GM19467 (cell line): Measurements from ENCODE around the gene DUS1L.
A peak's percentile ranks its signal among the peaks of the same experiment; 100 is the strongest.
"Not testable (repeated sequence)": the region's sequence is repeated elsewhere in the genome, so short reads cannot be mapped to it uniquely, and the experiment has no call there.

Experiments used
- ATAC-seq: cut with Tn5 transposase; IDR thresholded peaks from one replicate; pipeline ENCODE4 v1.9.1; 2021; ENCODE audit warnings: mild to moderate bottlenecking, moderate library complexity; ENCODE audit not compliant: unreplicated experiment

Gene DUS1L

GRCh38 chr17:82046903-82047302 lies 18.7 kb downstream of the DUS1L start:
- ATAC-seq: no peak

DNA sequence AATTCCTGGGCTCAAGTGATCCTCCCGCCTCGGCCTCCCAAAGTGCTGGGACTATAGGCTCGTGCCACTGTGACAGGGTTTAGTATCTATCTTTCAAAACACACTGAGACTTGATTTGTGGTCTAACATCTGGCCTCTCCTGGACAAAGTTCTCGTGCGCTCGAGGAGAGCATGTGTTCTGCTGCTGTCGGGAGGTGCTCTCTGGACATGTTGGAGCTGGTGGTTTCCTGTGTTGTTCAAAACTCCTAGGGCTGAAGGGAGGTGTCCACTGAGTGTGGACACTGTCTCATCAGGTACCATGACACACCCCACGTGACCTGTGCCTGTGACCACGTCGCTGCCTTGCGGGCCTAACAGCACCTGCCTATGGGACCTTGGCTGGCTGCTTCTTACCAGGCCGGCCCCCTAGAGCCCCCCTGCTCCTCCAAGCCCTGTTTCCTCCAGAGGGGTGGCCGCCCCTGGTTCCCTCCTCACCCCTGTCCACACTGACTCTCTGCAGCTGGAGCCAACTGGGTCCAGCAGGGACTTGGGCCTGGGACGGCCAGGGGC lies 19.6 kb downstream of the DUS1L start:
- ATAC-seq: no peak

- ATAC-seq: no peak
These were observed 22.1 kb downstream of the DUS1L start for GRCh38 chr17:82043507-82043906.

DNA sequence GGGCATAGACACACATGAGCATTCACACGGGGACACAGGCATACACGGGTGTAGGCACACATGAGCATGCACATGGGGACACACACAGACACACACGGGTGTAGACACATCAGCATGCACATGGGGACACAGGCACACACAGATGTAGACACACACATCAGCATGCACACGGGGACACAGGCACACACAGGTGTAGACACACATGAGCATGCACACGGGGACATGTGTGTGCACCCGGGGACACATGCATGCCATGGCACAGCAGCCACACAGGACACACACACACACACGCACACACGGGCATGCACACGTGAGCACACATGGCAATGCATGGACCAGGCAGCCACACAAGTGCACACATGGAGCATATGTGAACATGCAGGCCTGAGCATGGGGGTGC lies 23.0 kb downstream of the DUS1L start:
- no peak for ATAC-seq

DNA sequence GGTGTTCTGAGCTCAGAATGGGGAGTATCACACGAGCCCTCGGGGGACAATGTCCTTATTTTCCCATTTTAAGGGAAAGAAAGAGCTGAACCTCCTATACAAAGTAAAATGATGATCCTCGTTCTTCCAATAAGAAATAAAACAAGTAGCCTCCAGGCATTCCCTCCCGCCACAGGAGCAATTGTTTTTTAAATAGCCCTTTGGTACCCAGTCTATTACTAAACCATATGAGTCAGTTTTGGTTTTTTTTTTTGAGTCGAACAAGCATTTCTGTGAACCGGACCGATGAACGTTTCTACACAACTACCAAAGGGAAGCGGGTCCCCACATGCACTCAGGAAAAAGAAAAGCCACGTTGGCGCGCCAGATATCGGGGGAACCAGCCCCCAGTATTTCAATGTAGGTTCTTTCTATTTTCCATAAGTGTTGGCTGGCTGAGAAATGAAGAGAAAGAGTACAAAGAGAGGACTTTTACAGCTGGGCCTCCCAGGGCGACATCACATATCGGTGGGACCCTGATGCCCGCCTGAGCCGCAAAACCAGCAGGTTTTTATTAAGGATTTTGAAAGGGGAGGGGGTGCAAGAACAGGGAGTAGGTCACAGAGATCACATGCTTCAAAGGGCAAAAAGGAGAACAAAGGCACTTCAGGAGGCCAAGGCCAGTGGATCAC lies 24.3 kb downstream of the DUS1L start:
- no peak for ATAC-seq

GRCh38 chr17:82039695-82040299 lies 25.8 kb downstream of the DUS1L start:
- ATAC-seq: no peak

GRCh38 chr17:82038796-82039409 lies 26.7 kb downstream of the DUS1L start:
- ATAC-seq: not testable (repeated sequence)

DNA sequence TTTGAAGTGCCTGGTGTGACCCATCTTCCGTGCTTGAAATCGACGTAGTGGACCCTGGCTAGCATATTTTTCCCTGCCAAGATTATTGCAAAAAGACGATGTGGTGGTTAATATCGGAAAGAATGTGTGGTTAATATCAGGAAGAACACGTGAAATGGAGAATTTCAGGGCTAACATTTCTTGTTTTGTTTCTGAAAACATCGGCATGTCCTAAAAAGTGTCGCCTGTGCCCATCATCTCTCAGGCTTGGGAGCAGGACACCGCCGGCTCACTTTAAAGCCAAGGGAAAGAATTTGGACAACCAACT lies 27.8 kb downstream of the DUS1L start:
- ATAC-seq: no peak

GRCh38 chr17:82037092-82037888 lies 28.3 kb downstream of the DUS1L start, which contains the start of gene DCXR:
Gene DCXR (minus strand): TSS chr17:82037697. CDS start chr17:82037682, 15 bp downstream.
- ATAC-seq: peak; percentile 77

- ATAC-seq: no peak
These were observed 28.9 kb downstream of the DUS1L start for GRCh38 chr17:82036634-82037091.

DNA sequence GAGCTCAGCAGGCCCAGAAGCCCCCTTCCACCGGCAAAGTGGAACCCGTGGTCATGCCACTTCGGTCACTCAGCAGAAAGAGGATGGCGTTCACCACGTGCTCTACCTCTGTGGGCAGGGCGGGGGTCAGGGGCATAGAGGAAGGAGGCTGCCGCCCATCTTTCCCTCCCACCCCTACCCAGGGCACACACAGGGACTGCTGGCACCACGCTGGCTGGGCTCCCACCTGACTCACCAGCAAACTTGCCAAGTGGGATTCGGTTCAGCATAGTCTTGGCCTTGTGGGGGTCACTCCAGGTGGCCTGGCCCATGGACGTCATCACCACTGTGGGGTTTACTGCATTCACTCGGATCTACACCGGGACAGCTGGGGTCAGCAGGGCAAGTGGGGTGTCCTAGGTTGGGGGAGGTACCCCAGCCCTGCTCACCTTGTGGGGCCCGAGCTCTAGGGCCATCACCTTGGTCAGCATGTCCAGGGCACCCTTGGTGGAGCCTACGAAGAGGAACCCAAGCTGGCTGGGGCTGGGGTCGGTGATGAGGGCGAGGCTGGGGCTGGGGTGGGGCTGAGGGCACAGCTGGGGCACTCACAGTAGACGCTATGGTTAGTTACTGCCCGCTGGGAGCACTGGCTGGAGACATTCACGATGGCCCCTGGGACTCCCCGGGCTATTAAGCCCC lies 29.5 kb downstream of the DUS1L start:
- no peak for ATAC-seq

- no peak for ATAC-seq
These were observed 30.1 kb downstream of the DUS1L start for GRCh38 chr17:82035488-82035887.

DNA sequence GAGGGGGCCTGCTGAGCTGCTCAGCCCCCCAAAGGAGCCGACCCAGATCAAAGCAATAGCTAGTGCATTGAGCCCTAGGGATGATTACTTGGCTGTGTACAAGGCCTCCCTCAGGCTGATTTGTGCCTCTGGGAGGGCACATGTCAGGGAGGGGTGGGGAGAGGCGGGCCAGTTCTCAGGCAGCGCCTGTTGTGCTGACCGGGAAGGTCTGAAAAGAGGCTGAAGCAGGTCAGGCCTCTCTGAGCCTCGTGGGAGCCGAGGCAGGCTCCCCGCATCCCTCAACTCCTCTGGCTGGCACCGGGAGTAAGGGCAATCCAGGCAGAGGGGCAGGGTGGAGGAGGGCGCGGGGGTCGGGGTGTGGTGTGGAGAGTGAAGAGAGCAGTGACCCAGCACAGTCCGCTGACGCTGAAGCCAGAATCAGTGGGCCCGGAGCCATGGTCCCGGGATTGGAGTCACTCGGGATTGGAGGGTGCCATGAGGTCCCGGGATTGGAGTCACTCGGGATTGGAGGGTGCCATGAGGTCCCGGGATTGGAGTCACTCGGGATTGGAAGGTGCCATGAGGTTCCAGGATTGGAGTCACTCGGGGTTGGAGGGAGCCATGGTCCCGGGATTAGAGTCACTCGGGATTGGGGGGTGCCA lies 31.1 kb downstream of the DUS1L start:
- no peak for ATAC-seq

DNA sequence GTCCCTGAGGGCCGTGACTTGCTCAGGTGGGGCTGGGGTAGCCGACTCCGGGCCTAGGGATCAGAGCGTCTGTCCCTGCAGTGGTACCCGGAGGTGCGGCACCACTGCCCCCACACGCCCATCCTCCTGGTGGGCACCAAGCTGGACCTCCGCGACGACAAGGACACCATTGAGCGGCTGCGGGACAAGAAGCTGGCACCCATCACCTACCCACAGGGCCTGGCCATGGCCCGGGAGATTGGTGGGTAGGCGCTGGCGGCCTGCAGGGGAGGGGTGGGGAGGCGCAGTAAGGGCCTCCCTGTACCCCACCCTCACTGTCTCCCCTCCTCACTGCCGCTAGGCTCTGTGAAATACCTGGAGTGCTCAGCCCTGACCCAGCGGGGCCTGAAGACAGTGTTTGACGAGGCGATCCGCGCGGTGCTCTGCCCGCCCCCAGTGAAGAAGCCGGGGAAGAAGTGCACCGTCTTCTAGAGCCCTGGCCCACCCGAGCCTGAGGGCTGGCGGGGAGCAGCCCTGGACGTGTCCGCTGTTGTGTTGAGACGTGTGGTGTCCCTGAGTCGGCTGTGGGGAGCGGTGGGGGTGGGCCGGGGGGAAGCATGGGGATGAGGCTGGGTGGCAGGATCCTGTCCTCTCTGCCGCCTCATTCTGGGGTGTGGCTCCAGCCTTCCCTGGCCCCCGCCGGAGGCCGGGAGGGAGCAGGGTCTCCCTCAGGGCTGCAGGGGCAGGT lies 32.1 kb downstream of the DUS1L start:
- ATAC-seq: no peak

DNA sequence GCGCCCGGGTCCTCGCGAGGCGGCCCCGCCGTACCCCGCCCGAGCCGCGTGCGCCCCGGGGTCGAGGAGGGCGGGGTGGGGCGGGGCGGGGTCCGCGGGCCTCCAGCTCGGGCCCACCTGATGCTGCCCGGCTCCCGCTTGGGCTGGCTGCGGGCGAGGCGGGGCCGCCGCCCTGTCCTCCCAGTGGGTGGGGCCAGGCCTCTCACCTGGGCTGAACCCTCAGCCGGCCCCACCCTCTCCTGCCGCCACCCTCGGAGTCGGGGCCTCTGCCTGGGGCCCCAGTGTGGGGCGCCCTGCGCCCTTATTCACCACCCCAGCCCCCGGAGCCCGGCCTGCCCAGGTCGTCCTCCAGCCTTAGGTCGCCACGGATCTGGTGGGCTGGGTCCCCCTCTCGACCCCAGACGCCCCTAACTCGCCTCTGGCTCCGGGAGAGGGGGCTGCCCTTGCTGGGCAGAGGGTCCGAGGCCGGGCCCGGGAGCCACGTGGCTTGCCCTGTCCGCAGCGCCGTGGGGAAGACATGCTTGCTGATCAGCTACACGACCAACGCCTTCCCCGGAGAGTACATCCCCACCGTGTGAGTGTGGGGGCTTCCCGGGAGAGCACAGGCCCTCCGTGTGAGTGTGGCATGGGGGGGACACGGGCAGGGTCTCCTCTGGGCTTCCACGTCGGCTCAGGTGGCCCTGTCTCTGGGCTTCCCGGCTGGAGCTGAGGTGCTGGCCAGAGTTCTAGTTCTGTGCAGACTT lies 33.5 kb downstream of the DUS1L start:
- no peak for ATAC-seq

DNA sequence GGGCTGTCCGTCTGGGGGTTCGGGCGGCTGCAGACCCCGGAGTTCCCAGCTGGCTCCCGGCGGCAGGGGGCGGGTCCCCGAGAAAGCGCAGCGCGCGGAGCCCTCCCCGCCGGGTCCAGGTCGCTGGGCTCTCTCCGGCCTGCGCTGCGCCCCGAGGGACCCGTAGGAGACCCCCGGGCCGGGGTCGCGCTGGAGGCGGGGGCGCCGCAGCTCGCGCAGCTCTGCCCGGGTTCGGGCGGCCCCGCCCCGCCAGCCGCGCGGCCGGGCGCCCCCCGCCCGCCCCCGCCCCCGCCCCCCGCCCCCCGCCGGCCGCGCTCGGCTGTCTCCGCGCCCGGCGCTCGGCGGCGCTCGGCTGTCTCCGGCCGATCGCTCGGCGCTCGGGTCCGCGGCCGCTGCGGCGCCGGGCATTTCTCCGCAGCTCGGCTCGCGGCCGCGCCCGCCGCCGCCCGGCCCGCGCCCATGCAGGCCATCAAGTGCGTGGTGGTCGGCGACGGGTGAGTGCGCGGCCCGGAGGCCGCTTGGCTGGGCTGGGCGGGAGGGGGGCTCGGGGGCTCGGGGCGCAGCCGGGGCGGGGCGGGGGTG lies 34.2 kb downstream of the DUS1L start, which contains the start of gene RAC3:
TSS of gene RAC3 (plus strand) at position 376 of the 582 bp plus-strand sequence. CDS start at position 460, 84 bp downstream.
- no peak for ATAC-seq

- ATAC-seq: no peak
These were observed 34.9 kb downstream of the DUS1L start for GRCh38 chr17:82030470-82031302.
